Right atrium auricular region (tissue), 2 donors: ENCODE data around the gene ADAMTS14. TPM values are rescaled to one million over a fixed set of nuclear protein-coding genes. Genes with fewer than 3 reads are reported as not detected.

ENCODE experiments used
- DNase-seq: peaks from one replicate; pipeline ENCODE4 v3.0.0-alpha.2; 2019; ENCODE audit warnings: low spot score
- H3K27ac ChIP-seq, 2 donors: fragments of 200-600 bp; sonication (generic); 1 replicate in 1 of 2; 2 replicates in 1 of 2; pipeline ENCODE4 v1.5.1; 2016 to 2019
- H3K27me3 ChIP-seq, 2 donors: fragments of 200-600 bp; sonication (generic); one replicate each; pipeline versions ENCODE4 v1.5.1 to v1.6.0; 2017 to 2019
- H3K36me3 ChIP-seq: fragments of 200-600 bp; sonication (generic); one replicate; pipeline ENCODE4 v1.5.1; 2016
- H3K4me1 ChIP-seq, 2 donors: fragments of 200-600 bp; sonication (generic); one replicate each; pipeline versions ENCODE4 v1.5.1 to v1.6.0; 2017 to 2019
- H3K4me3 ChIP-seq, 2 donors: fragments of 200-600 bp; sonication (generic); 1 replicate in 1 of 2; 2 replicates in 1 of 2; pipeline ENCODE4 v1.5.1; 2017 to 2019; ENCODE audit warnings: mild to moderate bottlenecking in 1 of 2, moderate library complexity in 1 of 2
- H3K9me3 ChIP-seq, 2 donors: fragments of 200-600 bp; sonication (generic); one replicate each; pipeline ENCODE4 v1.5.1; 2019
- total RNA-seq, 2 donors: library from RNA; depleted of rRNA; stranded (reverse); fragments of >200 nt; gene quantifications; one replicate each; pipeline ENCODE4 v1.1.0, GENCODE V29; 2016
- TF ChIP-seq, protein P1 (sequence below), 2 donors: fragments of 200-600 bp; sonication (generic); IDR thresholded peaks; one replicate each; pipeline ENCODE4 v1.5.1; 2019; ENCODE audit warnings: antibody characterized with exemption in 2 of 2

ADAMTS14 gene
- total RNA-seq, 2 donors from 2014 or later = not detected

- no peak for DNase-seq
- H3K36me3 ChIP-seq = no peaks in the 10 kb centered on the region
- no peak overlapping the region for H3K27ac ChIP-seq
- H3K4me3 ChIP-seq = no peak overlapping the region
- TF ChIP-seq, protein P1, sequence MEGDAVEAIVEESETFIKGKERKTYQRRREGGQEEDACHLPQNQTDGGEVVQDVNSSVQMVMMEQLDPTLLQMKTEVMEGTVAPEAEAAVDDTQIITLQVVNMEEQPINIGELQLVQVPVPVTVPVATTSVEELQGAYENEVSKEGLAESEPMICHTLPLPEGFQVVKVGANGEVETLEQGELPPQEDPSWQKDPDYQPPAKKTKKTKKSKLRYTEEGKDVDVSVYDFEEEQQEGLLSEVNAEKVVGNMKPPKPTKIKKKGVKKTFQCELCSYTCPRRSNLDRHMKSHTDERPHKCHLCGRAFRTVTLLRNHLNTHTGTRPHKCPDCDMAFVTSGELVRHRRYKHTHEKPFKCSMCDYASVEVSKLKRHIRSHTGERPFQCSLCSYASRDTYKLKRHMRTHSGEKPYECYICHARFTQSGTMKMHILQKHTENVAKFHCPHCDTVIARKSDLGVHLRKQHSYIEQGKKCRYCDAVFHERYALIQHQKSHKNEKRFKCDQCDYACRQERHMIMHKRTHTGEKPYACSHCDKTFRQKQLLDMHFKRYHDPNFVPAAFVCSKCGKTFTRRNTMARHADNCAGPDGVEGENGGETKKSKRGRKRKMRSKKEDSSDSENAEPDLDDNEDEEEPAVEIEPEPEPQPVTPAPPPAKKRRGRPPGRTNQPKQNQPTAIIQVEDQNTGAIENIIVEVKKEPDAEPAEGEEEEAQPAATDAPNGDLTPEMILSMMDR (IDR thresholded peaks at IDR 0.05) = no peak
- H3K9me3 ChIP-seq = no peaks in the 10 kb centered on the region
- no peaks in the 10 kb centered on the region for H3K27me3 ChIP-seq
- H3K4me1 ChIP-seq = peaks cover 0 to 23% of the 10 kb centered on the region in 2 donors
These were observed 3.8 kb upstream of the ADAMTS14 start for GRCh38 chr10:70668454-70668970.

GRCh38 chr10:70669015-70669414, 3.3 kb upstream of the ADAMTS14 start:
- no peak for DNase-seq
- TF ChIP-seq, protein P1 (IDR thresholded peaks at IDR 0.05) = no peak
- no peaks in the 10 kb centered on the region for H3K9me3 ChIP-seq
- H3K27ac ChIP-seq = no peak overlapping the region
- H3K4me3 ChIP-seq = no peak overlapping the region
- no peaks in the 10 kb centered on the region for H3K27me3 ChIP-seq
- H3K36me3 ChIP-seq = no peaks in the 10 kb centered on the region
- peaks cover 0 to 26% of the 10 kb centered on the region in 2 donors for H3K4me1 ChIP-seq

GRCh38 chr10:70669732-70670317, 2.5 kb upstream of the ADAMTS14 start:
- no peaks in the 10 kb centered on the region for H3K27me3 ChIP-seq
- H3K4me3 ChIP-seq = no peak overlapping the region
- H3K9me3 ChIP-seq = no peaks in the 10 kb centered on the region
- no peak for DNase-seq
- H3K4me1 ChIP-seq = peaks cover 0 to 21% of the 10 kb centered on the region in 2 donors
- H3K27ac ChIP-seq = no peak overlapping the region
- no peaks in the 10 kb centered on the region for H3K36me3 ChIP-seq
- TF ChIP-seq, protein P1 (IDR thresholded peaks at IDR 0.05) = no peak

- H3K27me3 ChIP-seq = no peaks in the 10 kb centered on the region
- no peak for DNase-seq
- TF ChIP-seq, protein P1 (IDR thresholded peaks at IDR 0.05) = no peak
These were observed 614 bp upstream of the ADAMTS14 start for GRCh38 chr10:70671619-70672164.

DNA sequence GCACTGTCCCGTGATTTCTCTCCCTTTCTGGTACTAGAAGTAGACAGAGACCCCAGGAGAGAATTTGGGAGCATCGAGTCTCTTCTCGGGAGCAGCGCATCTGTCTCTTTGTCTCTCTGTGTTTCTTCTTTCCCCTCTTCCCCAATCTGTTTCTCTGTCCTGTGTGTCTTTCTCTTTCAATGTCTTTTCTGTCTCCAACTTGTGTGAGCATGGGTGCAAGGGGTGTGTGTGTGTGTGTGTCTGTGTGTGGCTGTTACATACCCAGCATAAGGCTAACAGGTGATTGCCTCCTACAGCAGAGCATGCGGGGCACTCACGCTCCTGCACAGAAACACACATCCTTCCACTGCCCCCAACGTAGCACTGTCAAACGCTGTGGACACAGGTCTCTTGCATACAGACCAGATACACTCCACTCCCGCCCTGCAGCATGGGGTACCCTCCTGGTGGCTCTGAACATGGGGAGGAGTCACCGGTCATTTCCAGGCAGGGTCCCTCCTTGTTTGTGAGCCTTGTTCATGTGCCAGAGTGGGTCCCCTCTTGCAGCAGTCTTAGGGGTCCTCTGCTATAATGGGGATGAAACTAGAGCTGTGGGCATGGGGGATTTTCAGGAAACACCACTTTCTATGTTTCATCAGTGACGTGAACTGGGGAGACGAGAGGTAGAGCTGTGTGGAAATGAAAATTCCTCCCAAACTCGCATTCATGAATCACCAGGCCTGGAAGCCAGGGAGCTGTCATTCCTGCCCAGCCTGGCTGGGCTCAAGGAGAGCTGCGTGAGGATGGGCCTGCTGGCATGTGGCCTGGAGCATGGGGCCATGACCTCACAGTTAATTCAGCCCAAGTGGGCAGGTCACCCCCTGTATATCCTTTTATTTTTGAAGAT, 980 bp downstream of the ADAMTS14 start:
- peak overlapping the region in 1 of 2 donors; percentile 53 for H3K4me3 ChIP-seq
- H3K27me3 ChIP-seq = no peaks in the 10 kb centered on the region
- DNase-seq = no peak
- no peaks in the 10 kb centered on the region for H3K9me3 ChIP-seq
- TF ChIP-seq, protein P1 (IDR thresholded peaks at IDR 0.05) = no peak
- no peaks in the 10 kb centered on the region for H3K36me3 ChIP-seq
- H3K27ac ChIP-seq = peak overlapping the region in 1 of 2 donors; percentile 21
- peaks cover 0 to 19% of the 10 kb centered on the region in 2 donors for H3K4me1 ChIP-seq

More at GRCh38 chr10:70671619-70672164, 614 bp upstream of the ADAMTS14 start:
- Histone ChIP-seq H3K27ac (no peak overlapping the region), H3K4me1 (peaks cover 0 to 19% of the 10 kb centered on the region in 2 donors), H3K4me3 (peak overlapping the region in 1 of 2 donors; percentile 53), H3K36me3 (no peaks in the 10 kb centered on the region), H3K9me3 (no peaks in the 10 kb centered on the region)
